Glutamatergic neuron (in vitro differentiated cells): ENCODE measurements around the gene PACSIN2. TPM values are rescaled to one million over a fixed set of nuclear protein-coding genes. Genes with fewer than 3 reads are reported as not detected.

Experiments
- DNase-seq: peaks from one replicate; pipeline ENCODE4 v3.0.0; 2022
- H3K27ac Mint-ChIP-seq: one replicate; pipeline ENCODE4 v1.8.0; 2020; ENCODE audit warnings: mild to moderate bottlenecking, mixed read lengths, inconsistent platforms; ENCODE audit not compliant: unreplicated experiment
- H3K27me3 Mint-ChIP-seq: one replicate; pipeline ENCODE4 v1.8.0; 2020; ENCODE audit warnings: mild to moderate bottlenecking, moderate library complexity, mixed read lengths, inconsistent platforms; ENCODE audit not compliant: unreplicated experiment
- H3K36me3 Mint-ChIP-seq: one replicate; pipeline ENCODE4 v1.8.0; 2020; ENCODE audit warnings: mild to moderate bottlenecking, mixed read lengths, inconsistent platforms; ENCODE audit not compliant: unreplicated experiment
- H3K4me1 Mint-ChIP-seq: one replicate; pipeline ENCODE4 v1.8.0; 2020; ENCODE audit warnings: mild to moderate bottlenecking, low read depth, mixed read lengths, inconsistent platforms; ENCODE audit not compliant: unreplicated experiment
- H3K4me3 Mint-ChIP-seq: one replicate; pipeline ENCODE4 v1.8.0; 2020; ENCODE audit warnings: mild to moderate bottlenecking, mixed read lengths, inconsistent platforms; ENCODE audit not compliant: unreplicated experiment
- H3K9me3 Mint-ChIP-seq: one replicate; pipeline ENCODE4 v1.8.0; 2020; ENCODE audit warnings: mild to moderate bottlenecking, moderate library complexity, mixed read lengths, inconsistent platforms; ENCODE audit not compliant: unreplicated experiment
- CTCF ChIP-seq: fragments of 200-600 bp; sonication (generic); IDR thresholded peaks from one replicate; pipeline ENCODE4 v1.5.0; 2021; ENCODE audit not compliant: partially characterized antibody, unreplicated experiment
- total RNA-seq: library from RNA; stranded (reverse); fragmentation: NEBNext Ultra II Directional; extraction: Animal tissue kit (Norgen Biotek cat#: 25700); gene quantifications from one replicate; pipeline ENCODE4 v1.2.1, GENCODE V29; 2021; ENCODE audit not compliant: unreplicated experiment

PACSIN2 gene
- total RNA-seq, 1 donor from 2014 or later, result 47.3 TPM

GRCh38 chr22:42891696-42892095 lies 123.3 kb downstream of the PACSIN2 start:
- Mint-ChIP-seq H3K36me3 (peaks cover 5% of the 10 kb centered on the region), H3K4me1 (peaks cover 3% of the 10 kb centered on the region), H3K4me3 (no peak overlapping the region), H3K9me3 (peaks cover 2% of the 10 kb centered on the region), H3K27me3 (peaks cover 2% of the 10 kb centered on the region), H3K27ac (no peak overlapping the region)
- no peak for TF ChIP-seq CTCF
- DNase-seq, result no peak

GRCh38 chr22:42891008-42891407 lies 123.9 kb downstream of the PACSIN2 start:
- H3K4me1 Mint-ChIP-seq, result peaks cover 3% of the 10 kb centered on the region
- peaks cover 2% of the 10 kb centered on the region for H3K9me3 Mint-ChIP-seq

GRCh38 chr22:42889304-42889703 lies 125.6 kb downstream of the PACSIN2 start:
- peaks cover 2% of the 10 kb centered on the region for H3K27me3 Mint-ChIP-seq
- peak overlapping the region; percentile 12 for H3K27ac Mint-ChIP-seq
- TF ChIP-seq CTCF, result no peak

More at GRCh38 chr22:42891008-42891407, 123.9 kb downstream of the PACSIN2 start:
- H3K27ac Mint-ChIP-seq, result no peak overlapping the region
- no peak for TF ChIP-seq CTCF
- peaks cover 2% of the 10 kb centered on the region for H3K27me3 Mint-ChIP-seq
- H3K4me3 Mint-ChIP-seq, result no peak overlapping the region
- peaks cover 5% of the 10 kb centered on the region for H3K36me3 Mint-ChIP-seq
- no peak for DNase-seq

GRCh38 chr22:42887523-42888507 lies 127.1 kb downstream of the PACSIN2 start:
- no peak overlapping the region for H3K27ac Mint-ChIP-seq
- peaks cover 3% of the 10 kb centered on the region for H3K4me1 Mint-ChIP-seq
- peaks cover 5% of the 10 kb centered on the region for H3K36me3 Mint-ChIP-seq
- peaks cover 2% of the 10 kb centered on the region for H3K9me3 Mint-ChIP-seq
- no peak overlapping the region for H3K4me3 Mint-ChIP-seq
- no peak for DNase-seq
- TF ChIP-seq CTCF, result no peak
- peaks cover 2% of the 10 kb centered on the region for H3K27me3 Mint-ChIP-seq

More at GRCh38 chr22:42889304-42889703, 125.6 kb downstream of the PACSIN2 start:
- no peak overlapping the region for H3K4me3 Mint-ChIP-seq
- peaks cover 3% of the 10 kb centered on the region for H3K4me1 Mint-ChIP-seq
- peaks cover 2% of the 10 kb centered on the region for H3K9me3 Mint-ChIP-seq
- H3K36me3 Mint-ChIP-seq, result peaks cover 5% of the 10 kb centered on the region
- no peak for DNase-seq

GRCh38 chr22:42887120-42887519 lies 127.8 kb downstream of the PACSIN2 start:
- H3K9me3 Mint-ChIP-seq, result peaks cover 2% of the 10 kb centered on the region
- no peak overlapping the region for H3K4me3 Mint-ChIP-seq
- DNase-seq, result no peak
- peaks cover 2% of the 10 kb centered on the region for H3K27me3 Mint-ChIP-seq
- H3K4me1 Mint-ChIP-seq, result peaks cover 3% of the 10 kb centered on the region
- peaks cover 5% of the 10 kb centered on the region for H3K36me3 Mint-ChIP-seq
- no peak overlapping the region for H3K27ac Mint-ChIP-seq
- TF ChIP-seq CTCF, result no peak
